GM12878 (cell line): ENCODE data around the gene AAMP. TPM values are rescaled to one million over a fixed set of nuclear protein-coding genes. Genes with fewer than 3 reads are reported as not detected.

Source experiments
- HDAC6 ChIP-seq: fragments of 200-600 bp; sonication (generic); IDR thresholded peaks from one replicate; pipeline ENCODE4 v1.8.0; 2017; ENCODE audit warnings: antibody characterized with exemption; ENCODE audit not compliant: unreplicated experiment
- HSF1 ChIP-seq: fragments of 150-350 bp; IDR thresholded peaks from 2 replicates; pipeline ENCODE4 v1.6.1; 2014; ENCODE audit warnings: mild to moderate bottlenecking, low read depth, low read length
- SMAD5 ChIP-seq: IDR thresholded peaks from 2 replicates; pipeline ENCODE4 v1.6.1; 2016; ENCODE audit warnings: antibody characterized with exemption, low read depth
- STAT1 ChIP-seq: fragments of 450-650 bp; conservative IDR thresholded peaks from 2 replicates; pipeline ENCODE4 v1.6.1; 2014; ENCODE audit warnings: antibody characterized with exemption, mild to moderate bottlenecking
- ZBTB4 ChIP-seq: fragments of 450-650 bp; formaldehyde crosslinking; IDR thresholded peaks from 2 replicates; pipeline ENCODE4 v1.4.0; 2022; ENCODE audit warnings: mild to moderate bottlenecking, moderate library complexity
- ZNF687 ChIP-seq: fragments of 450-650 bp; IDR thresholded peaks from 2 replicates; pipeline ENCODE4 v1.6.1; 2017; ENCODE audit warnings: mild to moderate bottlenecking, moderate library complexity
- polyA plus RNA-seq, 11 experiments: library from polyadenylated mRNA; depleted of rRNA in 4 of 11; unstranded in 6 of 11; stranded (reverse) in 5 of 11; fragments of >200 nt; fragmentation: Nextera tagmentation in 4 of 11; fragmentation: Illumina TruSeq in 1 of 11; extraction: Ambion mirVana in 4 of 11; extraction: Trizol in 1 of 11; gene quantifications; 1 replicate in 1 of 11; 2 replicates in 10 of 11; pipeline versions ENCODE4 v1.2.1 to v1.2.3, GENCODE V29; 2011 to 2016; ENCODE audit warnings: inconsistent platforms in 2 of 11, missing spikeins in 2 of 11, low read depth in 1 of 11
- total RNA-seq, 4 experiments: library from RNA; depleted of rRNA in 3 of 4; stranded (reverse); fragments of >200 nt in 3 of 4; fragmentation: Illumina TruSeq in 1 of 4; extraction: Trizol in 1 of 4; gene quantifications; 2 replicates each; pipeline versions ENCODE4 v1.2.1 to v1.2.3, GENCODE V29; 2013 to 2021

AAMP gene
- total and polyA plus RNA-seq, 10 of the 15 experiments (the other 5 are each of a cell fraction or from before 2014, with no cell fraction given) = 4.4 to 140 (median 81.9) TPM

GRCh38 chr2:218282173-218282991 is 12.4 kb upstream of the AAMP start (continued):
- TF ChIP-seq ZBTB4 (CRISPR knock-in tag) = no peak
- no peak for TF ChIP-seq ZNF687
- no peak for TF ChIP-seq SMAD5
- TF ChIP-seq HSF1 = no peak
- TF ChIP-seq HDAC6 = no peak
- no peak for TF ChIP-seq STAT1
